DOHH2 (cell line): ENCODE data around the gene AMZ1.

Experiments used
- H3F3A ChIP-seq: fragments of 200-600 bp; sonication (generic), shearing (Covaris generic); 2 replicates; pipeline ENCODE4 v1.6.0; 2016; ENCODE audit warnings: antibody characterized with exemption, mild to moderate bottlenecking; ENCODE audit not compliant: control insufficient read depth, insufficient read depth
- H3K27ac ChIP-seq: fragments of 200-600 bp; sonication (generic); 2 replicates; pipeline ENCODE4 v1.5.1; 2014; ENCODE audit warnings: low read depth, mild to moderate bottlenecking, low read length, moderate library complexity
- H3K27me3 ChIP-seq: fragments of 200-600 bp; sonication (generic); 2 replicates; pipeline ENCODE4 v1.6.1; 2014; ENCODE audit warnings: mild to moderate bottlenecking, low read length, mixed read lengths; ENCODE audit not compliant: control insufficient read depth
- H3K36me3 ChIP-seq: fragments of 200-600 bp; sonication (generic); 2 replicates; pipeline ENCODE4 v1.6.1; 2014; ENCODE audit warnings: mild to moderate bottlenecking, low read length, moderate library complexity, mixed read lengths; ENCODE audit not compliant: control insufficient read depth
- H3K4me1 ChIP-seq: fragments of 200-600 bp; sonication (generic); 2 replicates; pipeline ENCODE4 v1.6.1; 2014; ENCODE audit warnings: mild to moderate bottlenecking, low read length, mixed read lengths; ENCODE audit not compliant: control insufficient read depth
- H3K4me2 ChIP-seq: fragments of 200-600 bp; sonication (generic); 2 replicates; pipeline ENCODE4 v1.6.0; 2014; ENCODE audit warnings: mild to moderate bottlenecking, low read length, moderate library complexity
- H3K4me3 ChIP-seq: fragments of 200-600 bp; sonication (generic); 2 replicates; pipeline ENCODE4 v1.5.1; 2014; ENCODE audit warnings: mild to moderate bottlenecking, low read length, mixed read lengths
- H3K79me2 ChIP-seq: fragments of 200-600 bp; sonication (generic); 2 replicates; pipeline ENCODE4 v1.6.1; 2014; ENCODE audit warnings: mild to moderate bottlenecking, low read length, mixed read lengths; ENCODE audit not compliant: control insufficient read depth
- H3K9me2 ChIP-seq: fragments of 200-600 bp; sonication (generic); replicated peaks from 2 replicates; pipeline ENCODE4 v1.6.1; 2014; ENCODE audit warnings: mild to moderate bottlenecking, low read length, mixed read lengths; ENCODE audit not compliant: control insufficient read depth
- H3K9me3 ChIP-seq: fragments of 200-600 bp; sonication (generic); 2 replicates; pipeline ENCODE4 v1.6.1; 2014; ENCODE audit warnings: antibody characterized with exemption, low read length, mixed read lengths; ENCODE audit not compliant: control insufficient read depth, insufficient read depth
- H4K20me1 ChIP-seq: fragments of 200-600 bp; sonication (generic); 2 replicates; pipeline ENCODE4 v1.6.0; 2014; ENCODE audit warnings: low read depth, mild to moderate bottlenecking, antibody characterized with exemption, low read length, moderate library complexity; ENCODE audit not compliant: control insufficient read depth, insufficient read depth
- CTCF ChIP-seq: fragments of 200-600 bp; sonication (generic); IDR thresholded peaks from one replicate; pipeline ENCODE4 v1.5.1; 2014; ENCODE audit warnings: antibody characterized with exemption, mild to moderate bottlenecking, low read depth, low read length; ENCODE audit not compliant: poor library complexity, severe bottlenecking
- EZH2phosphoT487 ChIP-seq: fragments of 200-600 bp; sonication (generic); IDR thresholded peaks from 2 replicates; pipeline ENCODE4 v1.6.1; 2017; ENCODE audit warnings: borderline replicate concordance, mild to moderate bottlenecking, antibody characterized with exemption, low read length, moderate library complexity, mixed read lengths

Gene AMZ1

GRCh38 chr7:2686101-2686500 lies 1.9 kb upstream of the AMZ1 start:
- Histone ChIP-seq H3F3A (no peaks in the 10 kb centered on the region), H3K4me3 (no peak overlapping the region), H3K4me1 (peaks cover 9% of the 10 kb centered on the region), H3K27ac (no peak overlapping the region), H3K79me2 (no peaks in the 10 kb centered on the region), H4K20me1 (no peaks in the 10 kb centered on the region), H3K4me2 (no peak overlapping the region), H3K27me3 (peaks cover 60% of the 10 kb centered on the region), H3K9me2 (no peaks in the 10 kb centered on the region), H3K36me3 (no peaks in the 10 kb centered on the region), H3K9me3 (no peaks in the 10 kb centered on the region)
- TF ChIP-seq CTCF (no peak), EZH2phosphoT487 (no peak)

GRCh38 chr7:2687338-2687869 lies 598 bp upstream of the AMZ1 start:
- H3K27ac ChIP-seq: no peak overlapping the region
- no peak overlapping the region for H3K4me3 ChIP-seq
- H3K4me1 ChIP-seq: peaks cover 9% of the 10 kb centered on the region
- no peaks in the 10 kb centered on the region for H4K20me1 ChIP-seq
- H3F3A ChIP-seq: no peaks in the 10 kb centered on the region
- TF ChIP-seq EZH2phosphoT487 (no peak), CTCF (no peak)
- no peaks in the 10 kb centered on the region for H3K36me3 ChIP-seq
- H3K27me3 ChIP-seq: peaks cover 51% of the 10 kb centered on the region
- H3K79me2 ChIP-seq: no peaks in the 10 kb centered on the region
- H3K4me2 ChIP-seq: no peak overlapping the region
- no peaks in the 10 kb centered on the region for H3K9me3 ChIP-seq
- H3K9me2 ChIP-seq: no peaks in the 10 kb centered on the region

GRCh38 chr7:2688409-2689342 lies 674 bp downstream of the AMZ1 start:
- Histone ChIP-seq H3F3A (no peaks in the 10 kb centered on the region), H3K79me2 (no peaks in the 10 kb centered on the region), H3K9me3 (no peaks in the 10 kb centered on the region), H3K9me2 (no peaks in the 10 kb centered on the region), H3K36me3 (no peaks in the 10 kb centered on the region), H4K20me1 (no peaks in the 10 kb centered on the region), H3K4me2 (no peak overlapping the region), H3K27me3 (peaks cover 44% of the 10 kb centered on the region), H3K4me3 (no peak overlapping the region), H3K27ac (no peak overlapping the region), H3K4me1 (peaks cover 21% of the 10 kb centered on the region)
- TF ChIP-seq CTCF (no peak), EZH2phosphoT487 (peak; percentile 95)
